Stimulated activated CD4-positive, alpha-beta T cell treated with anti-CD3 and anti-CD28 coated beads, Interleukin-2, amount 100 ng/mL, for 4 hours (primary cell): ENCODE measurements around the gene ZNF611.
"Not testable (repeated sequence)": the region's sequence is repeated elsewhere in the genome, so short reads cannot be mapped to it uniquely, and the experiment has no call there.

Source experiments
- DNase-seq: peaks from one replicate; pipeline ENCODE4 v3.0.0-alpha.2; 2020; ENCODE audit warnings: low read depth

Gene ZNF611

GRCh38 chr19:52734893-52735661, at the start of gene ZNF611:
Gene ZNF611, minus strand, starts transcription at chr19:52735044. Its CDS starts 19,150 bp downstream, at chr19:52715894.
- DNase-seq = peak; percentile 98

GRCh38 chr19:52782864-52783263, 48.0 kb upstream of the ZNF611 start:
- not testable (repeated sequence) for DNase-seq

- DNase-seq = peak; percentile 13
Measured at GRCh38 chr19:52778811-52779210, 44.0 kb upstream of the ZNF611 start.

GRCh38 chr19:52756447-52756846, 21.6 kb upstream of the ZNF611 start:
- not testable (repeated sequence) for DNase-seq

- no peak for DNase-seq
Measured at GRCh38 chr19:52749780-52750179, 14.9 kb upstream of the ZNF611 start.

GRCh38 chr19:52748336-52748950, 13.6 kb upstream of the ZNF611 start:
- DNase-seq = no peak

GRCh38 chr19:52745919-52746318, 11.1 kb upstream of the ZNF611 start:
- not testable (repeated sequence) for DNase-seq

- no peak for DNase-seq
Measured at GRCh38 chr19:52743091-52743490, 8.2 kb upstream of the ZNF611 start.

GRCh38 chr19:52742516-52742915, 7.7 kb upstream of the ZNF611 start:
- DNase-seq = no peak

- DNase-seq = no peak
Measured at GRCh38 chr19:52741951-52742485, 7.2 kb upstream of the ZNF611 start.

GRCh38 chr19:52741371-52741770, 6.5 kb upstream of the ZNF611 start:
- not testable (repeated sequence) for DNase-seq

- no peak for DNase-seq
Measured at GRCh38 chr19:52739576-52739975, 4.7 kb upstream of the ZNF611 start.

GRCh38 chr19:52735734-52736133, 890 bp upstream of the ZNF611 start:
- no peak for DNase-seq

- DNase-seq = no peak
Measured at GRCh38 chr19:52734331-52734892, 432 bp downstream of the ZNF611 start.

GRCh38 chr19:52726051-52726450, 8.8 kb downstream of the ZNF611 start:
- not testable (repeated sequence) for DNase-seq

- no peak for DNase-seq
Measured at GRCh38 chr19:52725528-52725961, 9.3 kb downstream of the ZNF611 start.

- DNase-seq = no peak
Measured at GRCh38 chr19:52724701-52725514, 9.9 kb downstream of the ZNF611 start.

GRCh38 chr19:52723907-52724598, 10.8 kb downstream of the ZNF611 start:
- not testable (repeated sequence) for DNase-seq

- no peak for DNase-seq
Measured at GRCh38 chr19:52722062-52723003, 12.5 kb downstream of the ZNF611 start.

- not testable (repeated sequence) for DNase-seq
Measured at GRCh38 chr19:52720541-52720940, 14.3 kb downstream of the ZNF611 start.
